Bronchial epithelial cell (primary cell): ENCODE results near the gene KCNAB2. TPM values are rescaled to one million over a fixed set of nuclear protein-coding genes. Genes with fewer than 3 reads are reported as not detected.

ENCODE experiments used
- DNase-seq: peaks from one replicate; pipeline ENCODE4 v3.0.0-alpha.2; 2010; ENCODE audit warnings: low read depth
- FAIRE-seq: peaks from 2 replicates; lab custom pipeline; 2011; peaks lifted over from hg19 to GRCh38; lab: Jason Lieb, UNC
- H3K27me3 ChIP-seq: 2 replicates; pipeline ENCODE4 v1.5.1; 2011; ENCODE audit warnings: low read length; ENCODE audit not compliant: control insufficient read depth, insufficient read depth
- H3K36me3 ChIP-seq: 2 replicates; pipeline ENCODE4 v1.5.1; 2011; ENCODE audit warnings: low read length; ENCODE audit not compliant: control insufficient read depth, insufficient read depth
- H3K4me3 ChIP-seq: 2 replicates; pipeline ENCODE4 v1.5.1; 2011; ENCODE audit warnings: mild to moderate bottlenecking, low read depth, low read length, control low read depth
- total RNA-seq: library from RNA; depleted of rRNA; stranded (reverse); fragments of >200 nt; gene quantifications from 2 replicates; pipeline ENCODE4 v1.2.1, GENCODE V29; 2014
- TF ChIP-seq, protein P1 (sequence below): IDR thresholded peaks from 2 replicates; pipeline ENCODE4 v1.5.1; 2011; ENCODE audit warnings: mild to moderate bottlenecking, moderate library complexity, low read length, control low read depth, inconsistent platforms; ENCODE audit not compliant: insufficient read depth, severe bottlenecking

The KCNAB2 gene
- total RNA-seq, 1 donor from 2014 or later = 1.8 TPM

DNA sequence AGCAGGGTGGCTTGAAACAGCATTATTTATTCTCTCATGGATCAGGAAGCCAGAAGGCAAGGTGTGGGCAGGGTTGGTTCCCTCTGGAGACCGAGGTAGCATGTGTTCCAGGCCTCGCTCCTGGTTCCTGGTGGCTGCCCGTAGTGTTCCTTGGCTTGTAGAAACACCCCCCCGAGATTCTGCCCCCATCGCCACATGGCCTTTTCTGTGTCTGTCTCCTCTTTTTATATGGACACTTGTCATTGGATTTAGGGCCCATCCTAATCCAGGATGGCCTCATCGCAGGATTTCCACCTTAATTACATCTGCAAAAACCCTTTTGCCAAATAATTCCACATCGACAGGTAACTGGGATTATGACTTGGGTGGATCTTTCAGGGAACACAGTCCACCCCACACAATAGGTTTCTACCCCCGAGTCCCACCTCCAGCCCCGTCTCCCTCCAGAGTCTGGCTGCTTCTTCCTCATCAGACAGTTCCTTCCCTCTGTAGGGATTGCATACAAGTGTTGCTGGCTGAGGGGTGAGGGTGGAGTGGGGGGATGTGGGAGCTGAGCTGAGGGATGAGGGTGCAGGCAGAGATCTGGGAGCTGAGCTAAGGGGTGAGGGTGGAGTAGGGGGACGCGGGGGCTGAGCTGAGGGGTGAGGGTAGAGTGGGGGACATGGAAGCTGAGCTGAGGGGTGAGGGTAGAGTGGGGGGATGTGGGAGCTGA is 41.1 kb upstream of the KCNAB2 start:
- no peak for DNase-seq
- no peak for FAIRE-seq

DNA sequence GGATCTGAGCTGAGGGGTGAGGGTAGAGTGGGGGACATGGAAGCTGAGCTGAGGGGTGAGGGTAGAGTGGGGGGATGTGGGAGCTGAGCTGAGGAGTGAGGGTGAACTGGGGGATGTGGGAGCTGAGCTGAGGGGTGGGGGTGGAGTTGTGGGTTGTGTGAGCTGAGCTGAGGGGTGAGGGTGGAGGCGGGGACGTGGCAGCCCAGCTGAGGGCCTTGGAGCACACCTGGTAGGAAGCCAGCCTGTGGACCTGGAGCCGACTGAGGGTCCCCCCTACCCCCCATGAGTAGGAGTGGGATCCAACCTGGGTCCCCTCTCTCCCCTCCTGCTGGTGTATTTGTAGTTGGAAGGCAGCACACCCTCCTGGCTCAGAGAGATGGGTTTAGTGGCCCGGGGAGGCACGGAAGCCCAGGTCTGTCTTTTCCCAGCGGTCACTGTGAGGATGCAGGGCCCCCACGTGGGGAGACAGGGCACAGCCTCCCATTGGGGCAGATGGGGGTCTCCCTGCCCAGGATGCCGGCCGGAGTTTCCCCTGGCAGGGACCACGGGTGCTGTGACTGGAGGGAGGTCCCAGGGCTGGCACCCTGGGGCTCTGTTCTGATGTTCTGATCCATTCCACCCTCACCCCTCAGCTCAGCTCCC is 40.3 kb upstream of the KCNAB2 start:
- H3K36me3 ChIP-seq = no peaks in the 10 kb centered on the region
- FAIRE-seq (no peak), DNase-seq (no peak)
- no peaks in the 10 kb centered on the region for H3K27me3 ChIP-seq
- H3K4me3 ChIP-seq = no peak overlapping the region
- TF ChIP-seq, protein P1, sequence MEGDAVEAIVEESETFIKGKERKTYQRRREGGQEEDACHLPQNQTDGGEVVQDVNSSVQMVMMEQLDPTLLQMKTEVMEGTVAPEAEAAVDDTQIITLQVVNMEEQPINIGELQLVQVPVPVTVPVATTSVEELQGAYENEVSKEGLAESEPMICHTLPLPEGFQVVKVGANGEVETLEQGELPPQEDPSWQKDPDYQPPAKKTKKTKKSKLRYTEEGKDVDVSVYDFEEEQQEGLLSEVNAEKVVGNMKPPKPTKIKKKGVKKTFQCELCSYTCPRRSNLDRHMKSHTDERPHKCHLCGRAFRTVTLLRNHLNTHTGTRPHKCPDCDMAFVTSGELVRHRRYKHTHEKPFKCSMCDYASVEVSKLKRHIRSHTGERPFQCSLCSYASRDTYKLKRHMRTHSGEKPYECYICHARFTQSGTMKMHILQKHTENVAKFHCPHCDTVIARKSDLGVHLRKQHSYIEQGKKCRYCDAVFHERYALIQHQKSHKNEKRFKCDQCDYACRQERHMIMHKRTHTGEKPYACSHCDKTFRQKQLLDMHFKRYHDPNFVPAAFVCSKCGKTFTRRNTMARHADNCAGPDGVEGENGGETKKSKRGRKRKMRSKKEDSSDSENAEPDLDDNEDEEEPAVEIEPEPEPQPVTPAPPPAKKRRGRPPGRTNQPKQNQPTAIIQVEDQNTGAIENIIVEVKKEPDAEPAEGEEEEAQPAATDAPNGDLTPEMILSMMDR = no peak

More for the DNA sequence above, 41.1 kb upstream of the KCNAB2 start:
- TF ChIP-seq, protein P1 = no peak
- Histone ChIP-seq H3K36me3 (no peaks in the 10 kb centered on the region), H3K4me3 (no peak overlapping the region), H3K27me3 (no peaks in the 10 kb centered on the region)

DNA sequence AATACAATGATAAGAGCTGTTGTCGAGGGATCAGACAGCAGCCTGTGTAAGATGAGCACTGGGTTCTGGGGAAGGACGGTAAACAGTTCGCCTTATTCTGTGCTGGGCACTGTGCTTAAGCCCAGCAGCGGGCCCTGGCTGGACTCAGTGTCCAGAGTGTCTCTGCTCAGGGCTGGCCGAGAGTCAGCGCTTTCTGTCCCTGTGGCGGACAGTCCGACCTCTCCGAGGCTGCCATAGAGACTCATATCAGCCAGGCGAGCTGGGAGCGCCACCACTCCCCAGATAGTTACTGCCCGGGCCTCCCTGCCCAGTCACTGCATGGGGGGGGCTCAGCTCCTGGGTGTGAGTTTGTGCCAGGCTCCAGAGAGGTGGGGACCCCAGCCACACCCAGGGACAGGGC is 38.8 kb upstream of the KCNAB2 start:
- no peak for DNase-seq
- TF ChIP-seq, protein P1 = no peak
- Histone ChIP-seq H3K27me3 (no peaks in the 10 kb centered on the region), H3K4me3 (no peak overlapping the region), H3K36me3 (no peaks in the 10 kb centered on the region)
- no peak for FAIRE-seq

DNA sequence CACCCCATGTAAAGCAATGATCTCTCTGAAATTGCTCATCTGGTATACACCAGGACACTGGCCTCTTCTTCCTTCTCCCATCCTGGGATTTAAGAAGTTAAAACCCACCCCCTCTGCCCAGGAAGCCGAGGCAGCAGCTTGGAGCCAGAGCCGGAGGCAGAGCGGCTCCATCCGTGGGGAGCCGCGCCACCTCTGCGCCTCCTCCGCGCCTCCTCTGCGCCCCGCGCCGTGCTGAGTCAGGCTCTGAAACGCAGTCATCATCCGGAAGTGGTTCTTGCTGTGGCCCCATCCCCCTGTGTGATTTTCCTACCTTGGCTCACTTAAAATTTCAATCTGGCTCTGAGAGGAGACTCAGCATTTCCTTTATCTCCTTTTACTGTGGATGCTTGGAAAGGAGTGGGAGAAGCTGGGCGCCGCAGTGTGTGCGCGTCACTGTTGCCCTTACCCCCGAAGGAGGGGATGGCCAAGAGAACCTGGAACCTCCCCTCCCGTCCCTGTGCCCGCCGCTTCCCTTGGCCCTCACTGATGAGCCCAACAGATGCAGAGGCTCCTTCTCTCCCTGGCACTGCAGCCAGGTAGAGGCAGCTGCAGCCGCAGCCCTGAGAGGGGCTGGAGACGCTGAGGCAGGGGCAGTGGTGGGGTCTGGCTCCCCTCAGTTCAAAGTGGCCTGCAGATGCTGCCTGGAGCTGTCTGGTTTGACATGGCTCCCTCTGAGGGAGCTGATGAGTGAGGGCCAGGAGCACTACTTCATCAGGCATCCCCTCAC is 38.2 kb upstream of the KCNAB2 start:
- TF ChIP-seq, protein P1 = no peak
- no peaks in the 10 kb centered on the region for H3K27me3 ChIP-seq
- FAIRE-seq (no peak), DNase-seq (no peak)
- H3K4me3 ChIP-seq = no peak overlapping the region
- no peaks in the 10 kb centered on the region for H3K36me3 ChIP-seq

DNA sequence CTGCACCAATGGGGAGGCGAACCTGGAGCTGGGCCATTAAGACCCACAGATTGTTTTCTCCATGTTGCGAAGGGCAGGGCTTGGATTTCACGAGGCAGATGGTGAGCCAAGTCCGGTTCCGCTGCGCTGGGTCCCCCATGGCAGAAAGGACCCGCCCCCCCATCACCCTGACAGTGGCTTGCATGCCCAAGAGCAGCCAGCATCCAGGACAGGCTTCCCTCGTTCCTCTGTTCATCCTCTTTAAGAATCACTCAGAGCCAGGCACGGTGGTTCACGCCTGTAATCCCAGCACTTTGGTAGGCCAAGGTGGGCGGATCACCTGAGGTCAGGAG is 37.6 kb upstream of the KCNAB2 start:
- TF ChIP-seq, protein P1 = no peak
- DNase-seq (no peak), FAIRE-seq (no peak)
- no peaks in the 10 kb centered on the region for H3K36me3 ChIP-seq
- H3K4me3 ChIP-seq = no peak overlapping the region
- H3K27me3 ChIP-seq = no peaks in the 10 kb centered on the region
